Endothelial cell of umbilical vein (primary cell): ENCODE data around the gene ZNF425.

Source experiments
- CTCF ChIP-seq, 2 donors: IDR thresholded peaks; 1 replicate in 1 of 2; 2 replicates in 1 of 2; pipeline ENCODE4 v1.5.1; 2011; ENCODE audit warnings: low read length in 2 of 2, mild to moderate bottlenecking in 2 of 2, moderate library complexity in 2 of 2, control low read depth in 1 of 2, inconsistent platforms in 1 of 2, low read depth in 1 of 2; ENCODE audit not compliant: insufficient read depth in 1 of 2; ENCODE audit errors: extremely low read depth in 1 of 2
- EZH2 ChIP-seq: IDR thresholded peaks from 2 replicates; pipeline ENCODE4 v1.6.1; 2012; ENCODE audit warnings: borderline replicate concordance, low read depth, mild to moderate bottlenecking, moderate library complexity, low read length, inconsistent platforms; ENCODE audit not compliant: severe bottlenecking
- JUN ChIP-seq: IDR thresholded peaks from 2 replicates; pipeline ENCODE4 v1.6.1; 2011; ENCODE audit warnings: borderline replicate concordance, low read depth; ENCODE audit not compliant: insufficient read length, insufficient read depth
- POLR2AphosphoS5 ChIP-seq: IDR thresholded peaks from 2 replicates; pipeline ENCODE4 v1.6.1; 2012; ENCODE audit warnings: low read depth, mild to moderate bottlenecking, control low read depth, low read length, moderate library complexity; ENCODE audit not compliant: insufficient read depth

- TF ChIP-seq JUN (no peak), EZH2 (no peak), POLR2AphosphoS5 (no peak), CTCF (IDR thresholded peaks at IDR 0.05; ENCODE audit: extremely low read depth in 1 of 2, insufficient read depth in 1 of 2, low read depth in 1 of 2, low read length in 2 of 2) (no peak)
Measured at GRCh38 chr7:149140831-149141230, 14.7 kb upstream of the ZNF425 start.
